ENCODE data around the gene CD22.
"Not testable (repeated sequence)": the region's sequence is repeated elsewhere in the genome, so short reads cannot be mapped to it uniquely, and the experiment has no call there.

CD22 gene

DNA sequence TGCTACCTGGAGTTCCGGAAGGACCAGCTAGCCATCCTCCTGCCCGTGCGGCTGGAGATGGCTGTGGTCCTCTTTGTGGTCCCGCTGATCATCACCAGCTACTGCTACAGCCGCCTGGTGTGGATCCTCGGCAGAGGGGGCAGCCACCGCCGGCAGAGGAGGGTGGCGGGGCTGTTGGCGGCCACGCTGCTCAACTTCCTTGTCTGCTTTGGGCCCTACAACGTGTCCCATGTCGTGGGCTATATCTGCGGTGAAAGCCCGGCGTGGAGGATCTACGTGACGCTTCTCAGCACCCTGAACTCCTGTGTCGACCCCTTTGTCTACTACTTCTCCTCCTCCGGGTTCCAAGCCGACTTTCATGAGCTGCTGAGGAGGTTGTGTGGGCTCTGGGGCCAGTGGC lies 30.4 kb downstream of the CD22 start:
- not testable (repeated sequence) for DNase-seq (ENCODE audit: low read depth in 3 of 3)

GRCh38 chr19:35360081-35360480 lies 31.1 kb downstream of the CD22 start:
- DNase-seq (ENCODE audit: low read depth in 3 of 3) = not testable (repeated sequence)

DNA sequence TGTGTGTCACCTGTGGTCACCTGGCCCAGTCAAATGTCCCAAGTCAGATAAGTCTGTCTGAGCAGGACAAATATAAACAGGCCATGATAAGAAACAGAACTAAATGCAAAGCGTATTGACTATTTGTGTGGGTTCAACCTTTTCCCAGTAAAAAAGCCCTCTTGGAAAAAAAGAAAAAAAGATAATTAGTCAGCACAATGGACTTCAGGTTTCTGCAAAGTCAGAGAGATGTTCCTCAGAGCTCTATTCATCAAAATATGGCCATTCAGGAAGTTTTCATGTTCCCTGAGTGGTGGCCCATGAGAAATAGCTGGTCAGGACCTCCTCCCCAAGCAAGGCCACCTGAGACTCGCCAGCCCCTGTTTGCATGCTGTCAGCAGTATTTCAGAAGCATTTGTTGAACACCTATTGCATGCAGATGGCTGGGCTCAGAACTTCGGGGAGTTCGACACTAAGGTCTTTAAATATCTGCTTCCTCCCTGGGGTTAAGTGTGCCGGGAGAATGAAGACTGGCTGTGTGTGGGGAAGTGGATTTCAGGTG lies 32.0 kb downstream of the CD22 start:
- no peak for DNase-seq (ENCODE audit: low read depth in 3 of 3)

DNA sequence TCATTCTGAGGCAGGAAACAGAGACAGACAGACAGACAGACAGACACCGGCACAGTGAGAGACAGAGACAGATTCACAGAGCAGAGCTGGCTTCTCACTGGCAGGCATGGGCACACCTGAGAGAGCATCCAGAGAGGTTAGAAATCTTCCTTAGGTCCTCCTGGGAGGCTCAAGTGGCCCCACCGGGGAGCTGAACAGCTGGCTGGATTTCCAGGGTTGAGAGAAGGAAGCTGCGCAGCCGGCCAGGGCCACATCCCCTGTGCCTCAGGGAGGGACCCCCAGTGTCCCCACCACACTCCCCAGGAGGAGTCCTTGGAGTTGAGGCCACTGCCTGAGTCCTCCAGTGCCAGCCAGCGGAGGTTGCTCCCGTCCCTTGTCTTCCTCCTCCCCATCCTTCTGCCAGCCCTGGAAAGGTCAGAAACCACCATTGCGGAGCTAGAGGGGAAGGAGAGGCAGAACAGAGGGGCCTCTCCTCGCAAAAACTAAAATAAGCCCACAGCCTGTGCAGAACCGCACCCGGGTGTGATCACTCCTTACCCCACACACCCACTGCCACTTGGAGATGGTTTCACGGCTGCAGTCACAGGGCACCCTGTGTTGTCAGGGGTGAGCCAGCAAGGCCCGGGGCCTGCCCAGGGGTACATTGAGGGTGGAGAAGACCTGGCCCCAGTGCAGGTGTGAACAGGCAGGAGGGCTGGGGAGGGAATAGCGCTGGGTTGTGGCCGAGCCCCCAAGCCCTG lies 33.4 kb downstream of the CD22 start:
- DNase-seq (ENCODE audit: low read depth in 3 of 3) = no peak

GRCh38 chr19:35363001-35363590 lies 34.1 kb downstream of the CD22 start:
- no peak for DNase-seq (ENCODE audit: low read depth in 3 of 3)

GRCh38 chr19:35363711-35364425 lies 34.9 kb downstream of the CD22 start:
- no peak for DNase-seq (ENCODE audit: low read depth in 3 of 3)

GRCh38 chr19:35365303-35365702 lies 36.3 kb downstream of the CD22 start:
- DNase-seq (ENCODE audit: low read depth in 3 of 3) = no peak

DNA sequence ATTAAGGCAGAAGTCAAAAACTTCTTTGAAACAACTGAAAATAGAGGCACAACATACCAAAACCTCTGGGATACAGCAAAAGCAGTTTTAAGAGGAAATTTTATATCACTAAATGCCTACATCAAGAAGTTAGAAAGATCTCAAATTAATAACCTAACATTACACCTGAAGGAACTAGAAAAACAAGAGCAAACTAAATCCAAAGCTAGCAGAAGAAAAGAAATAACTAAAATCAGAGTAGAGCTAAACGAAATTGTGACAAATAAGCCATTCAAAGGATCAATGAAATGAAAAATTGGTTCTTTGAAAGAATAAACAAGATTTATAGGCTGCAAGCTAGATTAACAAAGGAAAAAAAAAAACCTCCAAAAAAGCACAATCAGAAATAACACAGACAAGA lies 39.4 kb downstream of the CD22 start:
- DNase-seq (ENCODE audit: low read depth in 3 of 3) = no peak

GRCh38 chr19:35369522-35369921 lies 40.5 kb downstream of the CD22 start:
- DNase-seq (ENCODE audit: low read depth in 3 of 3) = no peak

DNA sequence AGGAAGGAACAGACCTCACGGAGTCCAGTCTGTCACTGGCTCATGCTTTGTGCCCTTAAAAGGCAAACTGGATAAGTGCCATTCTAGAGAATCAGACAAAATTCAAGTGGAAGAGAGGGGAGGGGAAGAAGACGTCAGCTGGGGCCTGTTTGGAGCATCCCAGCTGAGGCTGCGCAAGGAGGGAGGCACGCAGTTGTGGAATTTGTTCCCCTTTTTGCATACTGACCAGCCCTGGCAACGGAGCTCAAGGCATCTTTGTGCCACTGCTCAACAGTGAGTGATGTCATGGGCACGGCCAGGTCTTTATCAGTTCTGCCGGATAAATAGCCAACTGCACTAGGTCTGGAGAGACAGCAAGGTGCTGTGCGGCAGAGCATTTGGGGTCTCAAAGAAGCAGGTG lies 41.7 kb downstream of the CD22 start, which contains the start of gene GPR42:
Gene GPR42, plus strand, starts transcription at position 347 of the 400 bp plus-strand sequence. CDS start 292 bp downstream, outside the sequence.
- DNase-seq (ENCODE audit: low read depth in 3 of 3) = no peak

- no peak for DNase-seq (ENCODE audit: low read depth in 3 of 3)
These were observed 44.5 kb downstream of the CD22 start for GRCh38 chr19:35373492-35373891.

- not testable (repeated sequence) for DNase-seq (ENCODE audit: low read depth in 3 of 3)
These were observed 45.0 kb downstream of the CD22 start for GRCh38 chr19:35374031-35374430.

- DNase-seq (ENCODE audit: low read depth in 3 of 3) = no peak
These were observed 46.7 kb downstream of the CD22 start for GRCh38 chr19:35375505-35376307.

GRCh38 chr19:35377656-35378055 lies 48.7 kb downstream of the CD22 start:
- no peak for DNase-seq (ENCODE audit: low read depth in 3 of 3)

DNA sequence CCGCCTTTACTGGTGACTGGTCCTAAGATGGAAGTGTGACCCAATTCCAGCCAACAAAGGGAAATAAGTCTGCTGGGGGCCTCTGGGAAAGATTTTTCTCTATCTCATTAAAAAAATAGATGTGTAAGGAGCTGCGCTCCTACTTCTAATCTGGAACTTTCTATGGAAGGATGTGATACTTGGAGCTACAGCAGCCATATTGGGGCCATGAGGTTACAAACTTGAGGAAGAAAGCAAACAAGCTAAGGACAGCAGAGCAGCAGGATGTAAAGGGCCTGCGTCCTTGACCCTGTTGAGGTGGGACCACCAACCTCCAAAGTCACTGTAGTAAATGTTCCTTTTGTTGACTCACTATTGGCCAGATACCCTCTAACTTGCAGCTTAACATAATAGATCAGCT lies 49.4 kb downstream of the CD22 start:
- DNase-seq (ENCODE audit: low read depth in 3 of 3) = no peak

DNA sequence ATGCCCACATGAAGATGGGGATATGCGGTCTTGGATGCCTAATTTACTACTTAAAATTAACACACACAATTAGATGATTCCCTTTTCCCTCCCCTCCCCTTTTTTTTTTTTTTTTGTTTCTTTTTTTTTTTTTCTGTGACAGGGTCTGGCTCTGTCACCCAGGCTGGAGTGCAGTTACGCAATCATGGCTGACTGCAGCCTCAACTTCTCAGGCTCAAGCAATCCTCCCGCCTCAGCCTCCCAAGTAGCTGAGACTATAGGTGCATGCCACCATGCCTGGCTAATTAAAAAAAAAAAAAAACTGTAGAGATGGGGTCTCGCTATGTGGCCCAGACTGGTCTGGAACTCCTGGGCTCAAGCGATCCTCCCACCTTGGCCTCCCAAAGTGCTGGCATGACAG lies 50.6 kb downstream of the CD22 start:
- DNase-seq (ENCODE audit: low read depth in 3 of 3) = not testable (repeated sequence)

DNA sequence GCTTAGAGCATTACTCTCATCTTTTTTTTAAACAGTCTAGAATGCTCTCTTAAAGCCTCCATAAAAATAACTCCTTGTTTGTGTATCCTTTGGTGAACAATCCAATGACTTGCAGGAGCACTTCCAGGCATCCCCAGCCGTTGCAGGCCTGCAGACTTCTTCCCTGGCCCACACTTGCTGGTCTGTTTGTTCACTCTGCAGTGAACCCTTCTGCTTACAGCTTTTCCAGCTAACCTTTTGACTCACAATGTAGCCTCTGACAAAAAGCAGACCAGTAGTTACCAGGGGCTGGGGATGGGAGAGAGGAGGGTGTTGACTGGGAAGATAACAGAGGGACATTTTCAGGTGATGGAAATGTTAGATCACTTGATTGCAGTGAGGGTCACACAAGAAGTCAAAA lies 51.0 kb downstream of the CD22 start:
- DNase-seq (ENCODE audit: low read depth in 3 of 3) = no peak

DNA sequence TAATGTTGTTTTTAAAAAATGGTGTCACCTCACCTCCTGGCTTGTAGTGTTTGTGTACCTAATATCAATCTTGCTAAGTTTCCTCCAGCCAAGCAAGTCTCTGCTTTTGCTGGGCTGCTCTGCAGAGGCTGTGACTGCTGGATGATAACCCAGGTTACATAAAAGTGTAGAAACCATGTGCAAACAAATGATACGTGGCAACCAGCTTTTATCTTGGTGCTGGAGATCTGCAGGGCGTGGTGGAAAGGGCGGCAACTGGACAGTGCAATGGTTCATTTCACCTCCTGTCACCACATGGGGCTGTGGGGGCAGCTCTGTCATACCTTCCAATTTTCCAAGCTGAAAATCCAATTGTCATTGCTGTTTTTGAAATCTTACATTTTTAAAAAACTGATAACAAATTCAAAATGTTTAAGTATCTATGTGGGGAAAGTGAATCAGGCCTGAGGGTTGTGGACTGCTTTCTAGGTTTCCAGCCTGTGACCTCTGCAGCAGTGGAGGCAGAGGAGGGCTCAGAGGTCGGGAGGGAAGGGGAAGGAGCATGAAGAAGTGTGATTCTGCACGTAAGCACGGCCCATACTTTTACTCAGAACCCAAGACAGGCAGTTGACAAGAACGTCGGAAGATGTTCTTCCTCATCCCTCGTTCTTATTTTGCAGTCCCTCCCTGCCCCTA lies 51.6 kb downstream of the CD22 start:
- no peak for DNase-seq (ENCODE audit: low read depth in 3 of 3)

DNA sequence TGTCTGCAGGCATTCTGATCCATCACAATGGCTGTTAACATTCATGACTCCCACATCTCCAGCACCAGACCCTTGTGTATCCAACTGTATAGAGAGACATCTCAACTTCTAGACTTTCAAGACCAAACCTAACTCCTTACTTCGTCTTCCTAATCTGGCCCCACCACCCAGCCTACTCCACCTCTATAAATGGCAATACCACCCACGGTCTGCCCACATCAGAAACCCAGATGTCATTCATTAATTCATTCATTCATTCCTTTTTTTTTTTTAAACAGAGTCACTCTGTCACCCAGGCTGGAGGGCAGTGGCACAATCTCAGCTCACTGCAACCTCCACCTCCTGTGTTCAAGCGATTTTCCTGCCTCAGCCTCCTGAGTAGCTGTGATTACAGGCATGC lies 52.3 kb downstream of the CD22 start:
- no peak for DNase-seq (ENCODE audit: low read depth in 3 of 3)

- DNase-seq (ENCODE audit: low read depth in 3 of 3) = no peak
These were observed 52.9 kb downstream of the CD22 start for GRCh38 chr19:35381926-35382325.

DNA sequence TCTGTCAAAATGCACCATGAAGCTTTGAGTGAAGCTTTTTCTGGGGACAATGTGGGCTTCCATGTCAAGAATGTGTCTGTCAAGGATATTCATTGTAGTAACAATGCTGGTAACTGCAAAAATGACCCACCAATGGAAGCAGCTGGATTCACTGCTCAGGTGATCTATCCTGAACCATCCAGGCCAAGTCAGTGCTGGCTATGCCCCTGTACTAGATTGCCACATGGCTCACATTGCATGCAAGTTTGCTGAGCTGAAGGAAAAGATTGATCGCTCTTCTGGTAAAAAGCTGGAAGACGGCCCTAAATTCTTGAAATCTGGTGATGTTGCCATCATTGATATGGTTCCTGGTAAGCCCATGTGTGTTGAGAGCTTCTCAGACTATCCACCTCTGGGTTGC lies 54.5 kb downstream of the CD22 start:
- no peak for DNase-seq (ENCODE audit: low read depth in 3 of 3)

Measured in stimulated activated CD4-positive, alpha-beta T cell treated with anti-CD3 and anti-CD28 coated beads, TNF-alpha, amount 100 ng/mL, for 4 hours (primary cell).